ENCODE data around the gene MRPL44. TPM values are rescaled to one million over a fixed set of nuclear protein-coding genes. Genes with fewer than 3 reads are reported as not detected.

MRPL44 gene
- total and polyA plus RNA-seq, 2 of the 13 experiments (the other 11 are each of a cell fraction or from before 2014, with no cell fraction given), result 38.4 to 78.0 TPM

DNA sequence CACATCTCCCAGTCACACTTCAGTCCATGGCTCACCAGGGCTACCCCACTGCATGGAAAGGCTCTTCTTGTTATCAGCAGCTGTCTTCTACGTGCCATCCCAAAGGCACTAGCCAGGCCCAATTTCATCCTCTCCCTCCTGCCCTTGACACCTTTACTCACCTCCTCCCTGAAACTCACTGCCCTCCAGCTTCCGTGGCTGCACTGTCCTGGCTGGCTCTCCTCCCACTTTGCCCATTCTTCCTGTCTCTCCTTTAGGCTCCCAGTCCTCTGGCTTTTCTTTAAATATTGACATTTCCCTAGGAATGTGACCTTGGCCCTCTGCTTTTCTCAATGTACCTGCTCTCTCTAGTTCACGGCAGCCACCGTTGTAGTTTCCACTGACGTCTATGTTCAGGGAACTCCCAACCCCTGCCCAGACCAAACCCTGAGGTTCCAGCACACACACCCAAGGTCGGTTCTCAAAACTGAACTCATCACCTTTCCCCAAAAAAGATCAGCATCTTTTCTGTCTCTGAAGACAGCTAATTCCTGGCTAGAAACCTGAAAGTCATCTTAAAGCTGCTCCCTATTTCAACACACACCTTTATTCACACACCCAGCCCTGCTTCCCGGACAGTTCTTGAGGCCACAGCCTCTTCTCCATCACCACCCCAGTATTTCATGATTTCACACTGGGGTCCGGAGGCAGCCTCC, 48.8 kb upstream of the MRPL44 start (continued):
- TF ChIP-seq ZNF496 (CRISPR knock-in tag; IDR thresholded peaks at IDR 0.05; ENCODE audit: insufficient replicate concordance), result no peak
- TF ChIP-seq NR2C2 (CRISPR knock-in tag; IDR thresholded peaks at IDR 0.05; ENCODE audit: borderline replicate concordance), result peak; percentile 70; the same call in 1 of the 2 replicates
- no peak for TF ChIP-seq ZNF468 (CRISPR knock-in tag; IDR thresholded peaks at IDR 0.05)
- no peak for TF ChIP-seq ZNF333 (CRISPR knock-in tag; IDR thresholded peaks at IDR 0.05; ENCODE audit: borderline replicate concordance)
- TF ChIP-seq HES4 (CRISPR knock-in tag; IDR thresholded peaks at IDR 0.05; ENCODE audit: borderline replicate concordance), result no peak
- TF ChIP-seq FOXK1 (CRISPR knock-in tag; IDR thresholded peaks at IDR 0.05; ENCODE audit: borderline replicate concordance, low read depth), result peak; percentile 64; the same call in 1 of the 2 replicates
- peak; percentile 75; the same call in 1 of the 2 replicates for TF ChIP-seq ZNF264 (CRISPR knock-in tag; IDR thresholded peaks at IDR 0.05)
- peak; percentile 99 for TF ChIP-seq ARID5B (CRISPR knock-in tag; IDR thresholded peaks at IDR 0.05)
- TF ChIP-seq NR2F1 (CRISPR knock-in tag; IDR thresholded peaks at IDR 0.05), result peak; percentile 88 to 94
- peak; percentile 88 for TF ChIP-seq ZNF280D (CRISPR knock-in tag; IDR thresholded peaks at IDR 0.05)
- TF ChIP-seq CHD4 (IDR thresholded peaks at IDR 0.05; ENCODE audit: borderline replicate concordance, low read length), result no peak
- TF ChIP-seq KAT2B (IDR thresholded peaks at IDR 0.05; ENCODE audit: borderline replicate concordance, low read depth, low read length), result no peak; the same call in 1 of the 2 replicates
- TF ChIP-seq ZNF709 (CRISPR knock-in tag; IDR thresholded peaks at IDR 0.05), result no peak
- TF ChIP-seq DNMT3B (CRISPR knock-in tag; conservative IDR thresholded peaks at IDR 0.05), result peak; percentile 95
- TF ChIP-seq, protein P1, sequence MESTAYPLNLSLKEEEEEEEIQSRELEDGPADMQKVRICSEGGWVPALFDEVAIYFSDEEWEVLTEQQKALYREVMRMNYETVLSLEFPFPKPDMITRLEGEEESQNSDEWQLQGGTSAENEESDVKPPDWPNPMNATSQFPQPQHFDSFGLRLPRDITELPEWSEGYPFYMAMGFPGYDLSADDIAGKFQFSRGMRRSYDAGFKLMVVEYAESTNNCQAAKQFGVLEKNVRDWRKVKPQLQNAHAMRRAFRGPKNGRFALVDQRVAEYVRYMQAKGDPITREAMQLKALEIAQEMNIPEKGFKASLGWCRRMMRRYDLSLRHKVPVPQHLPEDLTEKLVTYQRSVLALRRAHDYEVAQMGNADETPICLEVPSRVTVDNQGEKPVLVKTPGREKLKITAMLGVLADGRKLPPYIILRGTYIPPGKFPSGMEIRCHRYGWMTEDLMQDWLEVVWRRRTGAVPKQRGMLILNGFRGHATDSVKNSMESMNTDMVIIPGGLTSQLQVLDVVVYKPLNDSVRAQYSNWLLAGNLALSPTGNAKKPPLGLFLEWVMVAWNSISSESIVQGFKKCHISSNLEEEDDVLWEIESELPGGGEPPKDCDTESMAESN (CRISPR knock-in tag; conservative IDR thresholded peaks at IDR 0.05), result peak; percentile 94
- TF ChIP-seq ZNF484 (CRISPR knock-in tag; IDR thresholded peaks at IDR 0.05; ENCODE audit: borderline replicate concordance, low read depth), result no peak
- TF ChIP-seq, protein P2, sequence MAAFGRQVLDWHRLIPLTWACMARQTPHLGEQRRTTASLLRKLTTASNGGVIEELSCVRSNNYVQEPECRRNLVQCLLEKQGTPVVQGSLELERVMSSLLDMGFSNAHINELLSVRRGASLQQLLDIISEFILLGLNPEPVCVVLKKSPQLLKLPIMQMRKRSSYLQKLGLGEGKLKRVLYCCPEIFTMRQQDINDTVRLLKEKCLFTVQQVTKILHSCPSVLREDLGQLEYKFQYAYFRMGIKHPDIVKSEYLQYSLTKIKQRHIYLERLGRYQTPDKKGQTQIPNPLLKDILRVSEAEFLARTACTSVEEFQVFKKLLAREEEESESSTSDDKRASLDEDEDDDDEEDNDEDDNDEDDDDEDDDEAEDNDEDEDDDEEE (CRISPR knock-in tag; IDR thresholded peaks at IDR 0.05), result 0 out of 2 replicates have a peak, but pooled peaks have one; percentile 66
- TF ChIP-seq CC2D1A (CRISPR knock-in tag; IDR thresholded peaks at IDR 0.05), result peak; percentile 88; the same call in 1 of the 2 replicates

Data from HepG2 (cell line).